ENCODE results near the gene ATXN7L1.
A peak's percentile ranks its signal among the peaks of the same experiment; 100 is the strongest.

ATXN7L1 gene

DNA sequence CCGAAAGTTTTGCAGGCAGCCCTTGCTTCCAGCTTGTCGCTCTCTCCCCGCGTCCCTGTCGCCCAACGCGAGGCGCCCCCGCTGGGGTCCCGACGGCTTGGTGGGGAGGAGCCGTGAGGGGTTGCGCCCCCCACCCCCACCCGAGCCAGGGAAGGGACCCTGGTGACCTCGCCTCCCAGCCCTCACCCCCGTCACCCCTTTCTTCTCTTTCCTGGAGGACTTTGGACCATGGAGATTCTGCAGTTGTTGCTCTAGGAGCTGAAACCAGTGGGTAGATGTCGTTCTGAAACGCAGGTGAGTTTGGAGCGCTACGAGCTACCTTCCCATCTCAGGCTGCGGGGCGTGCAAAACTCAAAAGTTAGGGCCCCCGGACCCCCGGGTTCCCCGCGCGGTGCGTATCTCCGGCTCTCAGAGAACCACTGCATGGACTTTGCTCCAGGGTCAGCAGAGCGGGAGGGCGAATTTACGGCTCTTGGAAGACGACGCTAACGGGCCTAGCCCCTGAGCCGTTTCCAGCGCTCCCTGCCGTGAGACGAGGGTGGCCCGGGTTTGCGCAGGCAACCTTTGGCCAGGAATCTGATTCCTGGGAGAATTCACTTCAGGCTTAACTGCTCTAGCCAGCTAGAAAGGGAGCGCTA lies 684 bp upstream of the ATXN7L1 start:
- no peak overlapping the region for H3K9ac ChIP-seq
- H3K4me3 ChIP-seq (ENCODE audit: low read depth, low read length): peak overlapping the region; percentile 51
- peaks cover 6% of the 10 kb centered on the region for H3K79me2 ChIP-seq
- peak overlapping the region; percentile 74 for H3K4me2 ChIP-seq (ENCODE audit: low read length)
- H3K27me3 ChIP-seq (ENCODE audit: control insufficient read depth, insufficient read depth, low read length): no peaks in the 10 kb centered on the region
- TF ChIP-seq, protein P1, sequence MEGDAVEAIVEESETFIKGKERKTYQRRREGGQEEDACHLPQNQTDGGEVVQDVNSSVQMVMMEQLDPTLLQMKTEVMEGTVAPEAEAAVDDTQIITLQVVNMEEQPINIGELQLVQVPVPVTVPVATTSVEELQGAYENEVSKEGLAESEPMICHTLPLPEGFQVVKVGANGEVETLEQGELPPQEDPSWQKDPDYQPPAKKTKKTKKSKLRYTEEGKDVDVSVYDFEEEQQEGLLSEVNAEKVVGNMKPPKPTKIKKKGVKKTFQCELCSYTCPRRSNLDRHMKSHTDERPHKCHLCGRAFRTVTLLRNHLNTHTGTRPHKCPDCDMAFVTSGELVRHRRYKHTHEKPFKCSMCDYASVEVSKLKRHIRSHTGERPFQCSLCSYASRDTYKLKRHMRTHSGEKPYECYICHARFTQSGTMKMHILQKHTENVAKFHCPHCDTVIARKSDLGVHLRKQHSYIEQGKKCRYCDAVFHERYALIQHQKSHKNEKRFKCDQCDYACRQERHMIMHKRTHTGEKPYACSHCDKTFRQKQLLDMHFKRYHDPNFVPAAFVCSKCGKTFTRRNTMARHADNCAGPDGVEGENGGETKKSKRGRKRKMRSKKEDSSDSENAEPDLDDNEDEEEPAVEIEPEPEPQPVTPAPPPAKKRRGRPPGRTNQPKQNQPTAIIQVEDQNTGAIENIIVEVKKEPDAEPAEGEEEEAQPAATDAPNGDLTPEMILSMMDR (IDR thresholded peaks at IDR 0.05): no peak
- H3K36me3 ChIP-seq (ENCODE audit: control insufficient read depth, insufficient read depth, low read length): no peaks in the 10 kb centered on the region
- no peaks in the 10 kb centered on the region for H3K9me3 ChIP-seq (ENCODE audit: control insufficient read depth, low read length)
- peak overlapping the region; percentile 95 for H2AFZ ChIP-seq
- H3K27ac ChIP-seq: no peak overlapping the region
- no peaks in the 10 kb centered on the region for H3K4me1 ChIP-seq

DNA sequence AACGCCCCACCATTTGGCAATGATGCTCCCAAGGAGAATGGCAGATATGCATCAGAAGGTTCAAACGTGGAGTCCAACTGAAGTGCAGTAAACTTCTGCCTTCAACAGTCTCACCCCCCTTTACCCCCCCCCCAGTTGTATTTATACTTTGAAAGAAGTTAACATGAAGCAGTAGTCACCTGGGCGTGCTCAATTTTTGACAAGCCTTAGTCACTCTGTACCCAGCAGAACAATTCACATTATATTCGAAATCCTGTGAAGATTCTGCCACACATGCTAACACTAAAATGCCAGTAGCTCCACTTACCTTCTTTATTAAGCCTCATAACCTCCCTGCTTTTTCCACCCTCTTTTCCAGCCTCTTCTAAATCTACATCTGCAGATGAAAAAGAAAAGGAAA lies 894 bp downstream of the ATXN7L1 start:
- TF ChIP-seq, protein P1 (IDR thresholded peaks at IDR 0.05): no peak
- H3K4me1 ChIP-seq: no peaks in the 10 kb centered on the region
- H3K79me2 ChIP-seq: peaks cover 7% of the 10 kb centered on the region
- H3K27ac ChIP-seq: no peak overlapping the region
- peak overlapping the region; percentile 91 for H3K4me2 ChIP-seq (ENCODE audit: low read length)
- no peak overlapping the region for H3K9ac ChIP-seq
- no peaks in the 10 kb centered on the region for H3K36me3 ChIP-seq (ENCODE audit: control insufficient read depth, insufficient read depth, low read length)
- peak overlapping the region; percentile 97 for H2AFZ ChIP-seq
- peak overlapping the region; percentile 93 for H3K4me3 ChIP-seq (ENCODE audit: low read depth, low read length)
- no peaks in the 10 kb centered on the region for H3K9me3 ChIP-seq (ENCODE audit: control insufficient read depth, low read length)
- H3K27me3 ChIP-seq (ENCODE audit: control insufficient read depth, insufficient read depth, low read length): no peaks in the 10 kb centered on the region

DNA sequence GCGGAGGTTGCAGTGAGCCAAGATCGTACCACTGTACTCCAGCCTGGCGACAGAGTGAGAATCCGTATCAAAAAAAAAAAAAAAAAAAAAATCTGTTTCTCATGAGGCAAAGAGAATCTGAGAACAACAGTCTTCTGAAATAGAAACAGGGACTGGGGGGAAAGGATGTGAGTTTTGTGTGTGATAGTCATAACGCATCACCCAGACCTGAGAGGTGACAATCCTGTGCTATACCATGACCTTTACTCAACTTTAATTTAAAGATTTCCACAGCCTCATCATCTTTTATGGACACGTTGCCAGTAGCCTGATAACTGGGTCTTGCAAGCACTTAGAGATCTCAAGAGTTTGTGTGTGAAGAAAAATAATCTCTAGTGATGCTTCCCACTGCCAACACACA lies 2.3 kb downstream of the ATXN7L1 start:
- Histone ChIP-seq H3K27me3 (ENCODE audit: control insufficient read depth, insufficient read depth, low read length) (no peaks in the 10 kb centered on the region), H3K9ac (no peak overlapping the region), H2AFZ (no peak overlapping the region), H3K36me3 (ENCODE audit: control insufficient read depth, insufficient read depth, low read length) (no peaks in the 10 kb centered on the region), H3K4me3 (ENCODE audit: low read depth, low read length) (no peak overlapping the region), H3K9me3 (ENCODE audit: control insufficient read depth, low read length) (no peaks in the 10 kb centered on the region), H3K27ac (no peak overlapping the region), H3K4me2 (ENCODE audit: low read length) (no peak overlapping the region), H3K4me1 (no peaks in the 10 kb centered on the region), H3K79me2 (peaks cover 8% of the 10 kb centered on the region)
- TF ChIP-seq, protein P1 (IDR thresholded peaks at IDR 0.05): no peak

DNA sequence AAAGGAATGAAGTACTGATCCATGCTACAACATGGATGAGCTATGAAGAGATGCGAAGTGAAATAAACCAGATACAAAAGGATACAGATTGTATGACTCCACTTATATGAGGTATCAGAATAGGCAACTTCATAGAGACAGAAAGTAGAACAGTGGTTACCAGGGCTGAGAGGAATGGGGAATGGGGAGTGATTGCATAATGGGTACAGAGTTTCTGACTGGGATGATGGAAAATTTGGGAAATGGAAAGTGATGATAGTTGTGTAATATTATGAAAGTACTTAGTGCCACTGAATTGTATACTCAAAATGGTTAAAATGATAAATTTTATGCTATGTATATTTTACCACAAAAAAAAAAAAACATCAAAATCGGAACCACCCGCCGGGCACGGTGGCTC lies 3.9 kb downstream of the ATXN7L1 start:
- Histone ChIP-seq H3K9ac (no peak overlapping the region), H2AFZ (no peak overlapping the region), H3K4me2 (ENCODE audit: low read length) (no peak overlapping the region), H3K79me2 (peaks cover 11% of the 10 kb centered on the region), H3K4me3 (ENCODE audit: low read depth, low read length) (no peak overlapping the region), H3K4me1 (no peaks in the 10 kb centered on the region), H3K27ac (no peak overlapping the region), H3K36me3 (ENCODE audit: control insufficient read depth, insufficient read depth, low read length) (no peaks in the 10 kb centered on the region), H3K9me3 (ENCODE audit: control insufficient read depth, low read length) (no peaks in the 10 kb centered on the region), H3K27me3 (ENCODE audit: control insufficient read depth, insufficient read depth, low read length) (no peaks in the 10 kb centered on the region)
- TF ChIP-seq, protein P1 (IDR thresholded peaks at IDR 0.05): no peak

DNA sequence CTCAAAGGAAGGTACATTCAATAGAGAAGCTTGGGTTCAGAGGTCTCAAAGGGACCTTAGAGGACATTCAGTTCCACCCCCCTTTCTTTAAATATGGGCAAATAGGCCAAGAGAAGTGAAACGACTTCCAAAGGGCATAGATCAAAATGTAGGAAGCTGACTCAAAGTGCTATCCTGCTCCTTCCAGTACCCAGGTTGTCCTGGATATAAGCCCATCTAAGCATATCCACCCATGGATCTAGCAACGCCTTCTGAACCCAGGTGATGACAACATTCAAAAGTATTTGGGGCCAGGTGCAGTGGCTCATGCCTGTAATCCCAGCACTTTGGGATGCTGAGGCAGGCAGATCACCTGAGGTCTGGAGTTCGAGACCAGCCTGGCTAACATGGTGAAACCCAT lies 5.3 kb downstream of the ATXN7L1 start:
- Histone ChIP-seq H3K27ac (no peak overlapping the region), H3K79me2 (peaks cover 12% of the 10 kb centered on the region), H3K9me3 (ENCODE audit: control insufficient read depth, low read length) (no peaks in the 10 kb centered on the region), H3K4me2 (ENCODE audit: low read length) (no peak overlapping the region), H3K4me1 (no peaks in the 10 kb centered on the region), H3K9ac (no peak overlapping the region), H3K27me3 (ENCODE audit: control insufficient read depth, insufficient read depth, low read length) (no peaks in the 10 kb centered on the region), H2AFZ (no peak overlapping the region), H3K36me3 (ENCODE audit: control insufficient read depth, insufficient read depth, low read length) (no peaks in the 10 kb centered on the region), H3K4me3 (ENCODE audit: low read depth, low read length) (no peak overlapping the region)
- TF ChIP-seq, protein P1 (IDR thresholded peaks at IDR 0.05): no peak
